COR-L47 (cell line): ENCODE measurements around the gene CD276.
A peak's percentile ranks its signal among the peaks of the same experiment; 100 is the strongest.
"Not testable (repeated sequence)": the region's sequence is repeated elsewhere in the genome, so short reads cannot be mapped to it uniquely, and the experiment has no call there.

ENCODE experiments used
- DNase-seq: peaks from one replicate; lab custom pipeline; 2025; lab: John Stamatoyannopoulos, UW

CD276 gene

GRCh38 chr15:73683777-73684580, at the start of gene CD276:
Gene CD276 (plus strand): TSS chr15:73684383. CDS start chr15:73699640, 15,257 bp downstream.
- peak; percentile 27 for DNase-seq

- no peak for DNase-seq
Measured at GRCh38 chr15:73637527-73637926, 46.7 kb upstream of the CD276 start.

GRCh38 chr15:73639464-73639863, 44.7 kb upstream of the CD276 start:
- DNase-seq = not testable (repeated sequence)

- no peak for DNase-seq
Measured at GRCh38 chr15:73647259-73648013, 36.7 kb upstream of the CD276 start.

GRCh38 chr15:73648014-73648295, 36.2 kb upstream of the CD276 start:
- DNase-seq = no peak

GRCh38 chr15:73650416-73651126, 33.6 kb upstream of the CD276 start:
- DNase-seq = no peak

GRCh38 chr15:73654659-73655058, 29.5 kb upstream of the CD276 start:
- no peak for DNase-seq

GRCh38 chr15:73655724-73656123, 28.5 kb upstream of the CD276 start:
- no peak for DNase-seq

GRCh38 chr15:73658645-73659044, 25.5 kb upstream of the CD276 start:
- DNase-seq = no peak

- no peak for DNase-seq
Measured at GRCh38 chr15:73660455-73660854, 23.7 kb upstream of the CD276 start.

GRCh38 chr15:73674587-73674986, 9.6 kb upstream of the CD276 start:
- DNase-seq = no peak

- DNase-seq = peak; percentile 14
Measured at GRCh38 chr15:73677146-73677607, 7.0 kb upstream of the CD276 start.

GRCh38 chr15:73677733-73678132, 6.5 kb upstream of the CD276 start:
- no peak for DNase-seq

GRCh38 chr15:73678498-73678897, 5.7 kb upstream of the CD276 start:
- no peak for DNase-seq

- no peak for DNase-seq
Measured at GRCh38 chr15:73679180-73679579, 5.0 kb upstream of the CD276 start.

GRCh38 chr15:73679964-73680363, 4.2 kb upstream of the CD276 start:
- DNase-seq = no peak

- no peak for DNase-seq
Measured at GRCh38 chr15:73680549-73680948, 3.6 kb upstream of the CD276 start.

GRCh38 chr15:73681063-73681462, 3.1 kb upstream of the CD276 start:
- DNase-seq = no peak

GRCh38 chr15:73681856-73682599, 2.2 kb upstream of the CD276 start:
- DNase-seq = no peak

- DNase-seq = no peak
Measured at GRCh38 chr15:73682600-73683090, 1.5 kb upstream of the CD276 start.

GRCh38 chr15:73683257-73683776, 866 bp upstream of the CD276 start:
- DNase-seq = no peak
